IPS DF 6.9 (cell line): ENCODE results near the gene EPX.

Source experiments
- DNase-seq: peaks from one replicate; pipeline ENCODE4 v3.0.0-alpha.2; 2013; ENCODE audit warnings: low read depth, low spot score
- H3K27ac ChIP-seq: one replicate; pipeline ENCODE4 v1.5.1; 2013; ENCODE audit warnings: low read length, control low read depth
- H3K27me3 ChIP-seq: 2 replicates; pipeline ENCODE4 v1.6.1; 2013; ENCODE audit warnings: mild to moderate bottlenecking, low read length; ENCODE audit not compliant: control insufficient read depth, insufficient read depth
- H3K36me3 ChIP-seq: 2 replicates; pipeline ENCODE4 v1.6.1; 2013; ENCODE audit warnings: low read length; ENCODE audit not compliant: control insufficient read depth, insufficient read depth
- H3K4me1 ChIP-seq: 2 replicates; pipeline ENCODE4 v1.6.1; 2013; ENCODE audit warnings: low read length; ENCODE audit not compliant: control insufficient read depth, insufficient read depth
- H3K4me3 ChIP-seq: 2 replicates; pipeline ENCODE4 v1.5.1; 2013; ENCODE audit warnings: mild to moderate bottlenecking, low read length
- H3K9me3 ChIP-seq: 2 replicates; pipeline ENCODE4 v1.6.1; 2013; ENCODE audit warnings: low read length, inconsistent platforms; ENCODE audit not compliant: control insufficient read depth, insufficient read depth
- WGBS: extraction: QIAGEN DNeasy Blood & Tissue Kit; methylation state at CpG from one replicate; pipeline ENCODE4 v1.1.7; 2013; ENCODE audit warnings: mixed read lengths, missing lambda C conversion rate; ENCODE audit not compliant: insufficient read length, insufficient coverage; 5-methylcytosine and 5-hydroxymethylcytosine counted together

Gene EPX

GRCh38 chr17:58184986-58185761 is 7.4 kb upstream of the EPX start:
- no peak for DNase-seq
- no peaks in the 10 kb centered on the region for H3K36me3 ChIP-seq
- no peaks in the 10 kb centered on the region for H3K9me3 ChIP-seq
- no CpG with 5 or more reads among the region's 8 CpGs for WGBS
- H3K27ac ChIP-seq = no peak overlapping the region
- H3K27me3 ChIP-seq = no peaks in the 10 kb centered on the region
- no peak overlapping the region for H3K4me3 ChIP-seq
- no peaks in the 10 kb centered on the region for H3K4me1 ChIP-seq

DNA sequence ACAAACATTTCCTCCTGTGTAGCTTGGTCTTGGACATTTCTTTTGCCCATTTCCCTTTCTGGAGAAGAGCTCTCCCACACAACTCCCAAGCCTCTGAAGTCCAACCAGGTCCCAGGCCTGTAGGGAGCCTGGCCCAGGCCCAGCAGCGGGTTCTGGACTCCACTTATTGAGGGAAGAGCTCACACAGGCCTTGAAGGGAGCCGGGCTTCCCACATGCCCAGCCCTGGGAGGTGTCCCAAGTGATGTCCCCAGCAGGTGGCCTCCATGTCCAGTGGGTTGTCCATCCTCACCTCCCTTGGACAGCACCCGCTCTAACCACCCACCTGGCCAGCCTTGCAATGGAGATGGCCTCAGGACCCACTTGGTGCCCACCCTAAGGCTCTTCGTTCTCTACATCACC is 5.9 kb upstream of the EPX start:
- H3K4me3 ChIP-seq = no peak overlapping the region
- no peaks in the 10 kb centered on the region for H3K36me3 ChIP-seq
- H3K27ac ChIP-seq = no peak overlapping the region
- H3K27me3 ChIP-seq = no peaks in the 10 kb centered on the region
- no peak for DNase-seq
- H3K4me1 ChIP-seq = no peaks in the 10 kb centered on the region
- no peaks in the 10 kb centered on the region for H3K9me3 ChIP-seq
- no CpG with 5 or more reads among the region's 4 CpGs for WGBS

- H3K4me3 ChIP-seq = no peak overlapping the region
- H3K4me1 ChIP-seq = no peaks in the 10 kb centered on the region
- no peaks in the 10 kb centered on the region for H3K36me3 ChIP-seq
- no peaks in the 10 kb centered on the region for H3K27me3 ChIP-seq
- no peak for DNase-seq
- no peak overlapping the region for H3K27ac ChIP-seq
- WGBS = no CpG with 5 or more reads among the region's 6 CpGs
- H3K9me3 ChIP-seq = no peaks in the 10 kb centered on the region
These were observed 5.5 kb upstream of the EPX start for GRCh38 chr17:58187063-58187462.

DNA sequence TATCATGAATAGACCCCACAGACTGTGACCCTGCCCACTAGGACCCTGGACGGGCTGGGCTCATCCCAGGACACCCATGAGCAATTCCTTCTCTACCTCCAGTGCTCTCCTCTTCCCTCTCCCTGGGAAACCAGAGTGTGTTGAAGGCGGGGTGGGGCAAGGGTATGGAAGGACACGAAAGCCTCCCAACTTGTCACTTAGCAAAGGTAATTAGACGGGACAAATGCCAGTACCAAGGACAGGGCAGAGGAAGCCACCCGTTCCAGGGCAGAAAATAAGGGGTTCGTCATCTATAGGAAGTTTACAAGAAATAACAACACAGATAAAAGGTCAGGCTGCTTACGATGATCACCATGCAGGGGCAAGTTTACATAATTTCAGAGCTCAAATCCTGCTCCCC is 4.9 kb upstream of the EPX start:
- no peak for DNase-seq
- WGBS = no CpG with 5 or more reads among the region's 7 CpGs
- H3K36me3 ChIP-seq = no peaks in the 10 kb centered on the region
- no peaks in the 10 kb centered on the region for H3K4me1 ChIP-seq
- no peak overlapping the region for H3K4me3 ChIP-seq
- no peak overlapping the region for H3K27ac ChIP-seq
- no peaks in the 10 kb centered on the region for H3K27me3 ChIP-seq
- no peaks in the 10 kb centered on the region for H3K9me3 ChIP-seq

GRCh38 chr17:58189436-58190146 is 2.9 kb upstream of the EPX start:
- Histone ChIP-seq H3K4me3 (no peak overlapping the region), H3K27ac (no peak overlapping the region), H3K9me3 (no peaks in the 10 kb centered on the region), H3K27me3 (no peaks in the 10 kb centered on the region), H3K4me1 (no peaks in the 10 kb centered on the region), H3K36me3 (no peaks in the 10 kb centered on the region; the same call in 1 of the 2 replicates)
- DNase-seq = no peak
- no CpG with 5 or more reads among the region's 11 CpGs for WGBS

- H3K9me3 ChIP-seq = no peaks in the 10 kb centered on the region
- no peak for DNase-seq
- no CpG with 5 or more reads among the region's 14 CpGs for WGBS
- H3K36me3 ChIP-seq = no peaks in the 10 kb centered on the region; the same call in 1 of the 2 replicates
- H3K27ac ChIP-seq = no peak overlapping the region
- H3K4me3 ChIP-seq = no peak overlapping the region
- H3K4me1 ChIP-seq = no peaks in the 10 kb centered on the region
- H3K27me3 ChIP-seq = no peaks in the 10 kb centered on the region
These were observed 1.2 kb upstream of the EPX start for GRCh38 chr17:58191241-58191896.

DNA sequence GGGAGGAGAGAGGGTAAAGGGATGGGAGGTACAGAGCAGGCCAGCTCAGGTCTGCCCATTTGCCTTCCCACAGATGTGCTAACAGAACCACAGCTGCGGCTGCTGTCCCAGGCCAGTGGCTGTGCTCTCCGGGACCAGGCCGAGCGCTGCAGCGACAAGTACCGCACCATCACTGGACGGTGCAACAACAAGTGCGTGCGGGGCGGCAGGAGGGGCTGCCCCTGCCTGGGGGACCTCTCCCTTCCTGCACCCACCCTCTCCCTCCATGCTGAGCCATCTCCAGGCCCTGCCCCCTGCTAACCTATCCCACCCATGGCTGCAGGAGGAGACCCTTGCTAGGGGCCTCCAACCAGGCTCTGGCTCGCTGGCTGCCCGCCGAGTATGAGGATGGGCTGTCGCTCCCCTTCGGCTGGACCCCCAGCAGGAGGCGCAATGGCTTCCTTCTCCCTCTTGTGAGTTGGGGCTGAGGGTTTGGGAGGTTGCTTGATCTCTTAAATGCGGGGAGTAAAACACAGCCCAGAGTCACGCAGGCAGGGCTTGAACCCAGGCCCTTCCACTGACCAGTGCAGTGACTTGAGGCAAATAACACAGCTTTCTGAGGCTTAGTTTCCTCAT is 1.2 kb downstream of the EPX start:
- Histone ChIP-seq H3K27ac (no peak overlapping the region), H3K4me3 (no peak overlapping the region), H3K4me1 (no peaks in the 10 kb centered on the region), H3K9me3 (no peaks in the 10 kb centered on the region), H3K36me3 (no peaks in the 10 kb centered on the region; the same call in 1 of the 2 replicates), H3K27me3 (no peaks in the 10 kb centered on the region)
- no CpG with 5 or more reads among the region's 18 CpGs for WGBS
- no peak for DNase-seq

DNA sequence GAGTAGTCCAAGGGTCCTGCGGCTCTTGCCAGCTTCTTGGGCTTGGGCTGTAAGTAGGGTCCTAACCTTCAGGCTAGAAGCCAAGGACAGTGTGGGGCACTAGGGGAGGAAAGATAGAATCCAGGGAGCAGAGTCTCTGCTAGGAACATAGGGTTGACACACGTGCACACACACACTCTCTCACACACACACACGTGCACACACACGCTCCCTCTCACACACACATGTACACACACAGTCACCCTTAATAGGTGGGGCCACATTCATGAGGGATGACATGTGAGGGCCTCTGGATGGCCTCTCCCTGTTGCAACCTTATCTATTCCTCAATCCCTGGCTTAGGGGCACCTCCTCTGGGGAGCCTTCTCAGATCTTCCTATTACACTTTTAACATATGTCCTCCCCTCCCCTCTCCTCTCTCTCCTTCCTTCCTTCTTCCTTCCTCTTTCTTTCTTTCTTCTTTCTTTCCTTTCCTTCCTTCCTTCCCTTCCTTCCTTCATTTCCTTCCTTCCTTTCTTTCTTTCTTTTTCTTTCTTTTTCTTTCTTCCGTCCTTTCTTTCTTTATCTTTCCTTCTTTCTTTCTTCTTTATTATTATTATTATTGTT is 3.1 kb downstream of the EPX start:
- H3K9me3 ChIP-seq = no peaks in the 10 kb centered on the region
- H3K4me1 ChIP-seq = no peaks in the 10 kb centered on the region
- no peak for DNase-seq
- H3K4me3 ChIP-seq = no peak overlapping the region
- no peaks in the 10 kb centered on the region; the same call in 1 of the 2 replicates for H3K36me3 ChIP-seq
- WGBS = 97% methylated on average over 1 of the region's 5 CpGs
- H3K27ac ChIP-seq = no peak overlapping the region
- no peaks in the 10 kb centered on the region for H3K27me3 ChIP-seq

GRCh38 chr17:58196610-58197009 is 4.1 kb downstream of the EPX start:
- H3K36me3 ChIP-seq = no peaks in the 10 kb centered on the region; the same call in 1 of the 2 replicates
- no peak overlapping the region for H3K27ac ChIP-seq
- H3K4me1 ChIP-seq = no peaks in the 10 kb centered on the region
- no CpG with 5 or more reads among the region's 7 CpGs for WGBS
- no peaks in the 10 kb centered on the region for H3K27me3 ChIP-seq
- DNase-seq = no peak
- no peaks in the 10 kb centered on the region for H3K9me3 ChIP-seq
- H3K4me3 ChIP-seq = no peak overlapping the region
